Stimulated activated naive B cell treated with anti-CD40 and anti-IgM and Interleukin-4, amounts not matched to agents 10 μg/mL and 1 μg/mL and 100 μg/mL, for 72 hours (primary cell): ENCODE measurements around the gene DEPP1.

Experiments
- ATAC-seq, 2 donors: fragments of 150-1000 bp; cut with Tn5 transposase; replicated peaks; 2 replicates each; pipeline ENCODE4 v1.10.0; 2021; ENCODE audit warnings: moderate library complexity in 1 of 2
- DNase-seq: peaks from one replicate; pipeline ENCODE4 v3.0.0; 2021
- H3K27ac Mint-ChIP-seq: one replicate; pipeline ENCODE4 v1.8.0; 2022; ENCODE audit warnings: mild to moderate bottlenecking, mixed read lengths
- H3K27me3 Mint-ChIP-seq, 2 donors: one replicate each; pipeline ENCODE4 v1.8.0; 2022; ENCODE audit warnings: mixed read lengths in 2 of 2
- H3K36me3 Mint-ChIP-seq, 2 donors: one replicate each; pipeline ENCODE4 v1.8.0; 2022; ENCODE audit warnings: mixed read lengths in 2 of 2, mild to moderate bottlenecking in 1 of 2
- H3K4me1 Mint-ChIP-seq, 2 donors: one replicate each; pipeline ENCODE4 v1.8.0; 2022; ENCODE audit warnings: mixed read lengths in 2 of 2, mild to moderate bottlenecking in 1 of 2
- H3K4me3 Mint-ChIP-seq, 2 donors: one replicate each; pipeline ENCODE4 v1.8.0; 2022; ENCODE audit warnings: mild to moderate bottlenecking in 2 of 2, mixed read lengths in 2 of 2, moderate library complexity in 1 of 2
- H3K9me3 Mint-ChIP-seq, 2 donors: one replicate each; pipeline ENCODE4 v1.8.0; 2022; ENCODE audit warnings: mixed read lengths in 2 of 2, mild to moderate bottlenecking in 1 of 2

The DEPP1 gene

DNA sequence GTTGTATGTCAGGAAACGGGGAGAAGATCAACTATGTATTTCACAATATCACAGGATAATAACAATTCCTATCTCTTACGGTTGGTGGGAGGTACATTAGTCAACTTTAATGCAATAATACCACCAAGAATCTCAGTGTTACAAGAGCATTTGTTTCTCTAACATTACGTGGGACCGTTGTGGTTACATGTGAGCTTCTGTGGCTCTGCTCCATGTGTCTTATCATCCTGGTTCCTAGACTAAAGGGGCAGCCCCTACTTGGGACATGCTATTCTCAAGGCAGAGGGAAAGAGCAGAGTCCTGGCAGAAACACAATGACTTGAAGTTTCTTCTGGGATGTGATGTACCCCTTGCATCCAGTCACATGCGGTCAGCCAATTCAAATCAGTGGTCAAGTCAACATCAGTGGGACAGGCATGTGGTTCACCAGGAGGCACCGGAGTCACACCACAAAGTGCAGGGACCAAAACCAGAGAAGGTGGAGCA is 19.6 kb upstream of the DEPP1 start:
- ATAC-seq (no peak), DNase-seq (no peak)
- Mint-ChIP-seq H3K27ac (no peak overlapping the region), H3K4me1 (peaks cover 15 to 20% of the 10 kb centered on the region in 2 donors), H3K36me3 (peaks cover 1 to 8% of the 10 kb centered on the region in 2 donors), H3K4me3 (no peak overlapping the region), H3K27me3 (no peaks in the 10 kb centered on the region), H3K9me3 (peaks cover 0 to 3% of the 10 kb centered on the region in 2 donors)

DNA sequence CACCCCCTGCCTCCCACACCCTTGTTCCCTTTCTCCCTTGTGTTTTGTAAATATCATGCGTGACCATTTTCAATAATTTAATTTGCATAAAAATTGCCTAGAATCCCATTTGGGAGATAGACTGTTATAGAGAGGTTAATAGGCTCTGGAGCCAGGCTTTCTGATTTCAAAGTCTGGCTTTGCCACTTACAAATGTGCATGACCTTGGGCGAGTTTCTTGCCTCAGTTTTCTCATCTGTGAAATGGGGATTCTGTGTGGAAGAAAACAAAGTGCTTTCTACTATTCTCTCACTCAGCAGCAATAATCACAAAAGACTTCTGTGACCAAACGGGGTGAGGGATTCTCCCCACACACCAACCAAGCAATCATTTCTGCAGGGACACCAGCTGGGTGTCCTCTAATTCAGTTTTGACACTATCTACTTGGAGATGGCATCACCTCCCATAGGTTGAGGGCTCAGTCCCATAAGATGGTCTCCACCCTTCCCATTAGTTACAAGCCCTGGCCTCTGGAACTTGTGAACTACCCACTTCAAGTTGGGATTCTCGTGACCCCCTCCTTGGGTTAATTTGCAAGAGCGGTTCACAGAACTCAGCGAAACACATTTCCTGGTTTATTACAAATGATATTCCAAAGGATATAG is 18.6 kb upstream of the DEPP1 start:
- no peak overlapping the region for H3K27ac Mint-ChIP-seq
- no peak overlapping the region for H3K4me3 Mint-ChIP-seq
- DNase-seq (no peak), ATAC-seq (no peak)
- H3K4me1 Mint-ChIP-seq, result peaks cover 12 to 14% of the 10 kb centered on the region in 2 donors
- H3K36me3 Mint-ChIP-seq, result peaks cover 0 to under 1% of the 10 kb centered on the region in 2 donors
- H3K27me3 Mint-ChIP-seq, result no peaks in the 10 kb centered on the region
- peaks cover 0 to under 1% of the 10 kb centered on the region in 2 donors for H3K9me3 Mint-ChIP-seq

DNA sequence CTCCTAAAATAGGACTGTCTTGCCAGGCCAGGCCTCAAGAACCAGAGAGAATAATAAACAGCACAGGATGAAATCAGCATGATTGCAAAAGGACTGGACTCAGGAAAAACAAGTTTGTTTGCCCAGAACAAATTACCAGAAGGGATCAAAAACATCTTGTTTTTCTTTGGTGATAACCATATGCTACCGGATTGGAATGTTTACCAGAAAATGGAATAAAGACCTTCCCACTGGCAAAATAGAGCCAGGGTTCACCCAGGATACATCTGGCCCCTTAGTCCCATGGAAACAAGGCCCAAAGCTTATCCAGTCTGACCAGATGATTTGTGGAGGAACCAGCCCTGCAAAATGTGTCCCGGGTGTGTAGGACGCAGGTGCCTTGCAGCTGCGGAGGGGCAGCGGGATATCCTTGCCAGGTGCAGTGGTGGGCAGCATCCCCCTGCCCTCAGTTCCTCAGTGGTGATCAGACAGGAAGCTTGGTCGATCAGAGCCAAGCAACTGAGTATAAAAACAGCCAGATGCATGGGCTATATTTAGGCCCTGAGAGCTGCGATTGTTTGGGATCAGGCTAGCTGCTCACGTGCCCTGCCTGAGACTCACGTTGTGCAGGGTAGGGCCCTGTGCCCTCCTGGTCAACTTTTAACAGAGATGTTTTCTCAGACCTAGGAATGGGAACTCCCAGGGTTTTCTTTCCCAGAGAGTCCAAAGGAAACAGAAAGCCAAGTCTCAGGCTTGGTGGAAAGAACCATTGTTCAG is 17.5 kb upstream of the DEPP1 start:
- Mint-ChIP-seq H3K4me3 (no peak overlapping the region), H3K27ac (no peak overlapping the region), H3K27me3 (peaks cover 0 to 5% of the 10 kb centered on the region in 2 donors), H3K36me3 (no peaks in the 10 kb centered on the region), H3K9me3 (no peaks in the 10 kb centered on the region), H3K4me1 (peaks cover 11 to 13% of the 10 kb centered on the region in 2 donors)
- DNase-seq, result no peak
- ATAC-seq, result no peak

DNA sequence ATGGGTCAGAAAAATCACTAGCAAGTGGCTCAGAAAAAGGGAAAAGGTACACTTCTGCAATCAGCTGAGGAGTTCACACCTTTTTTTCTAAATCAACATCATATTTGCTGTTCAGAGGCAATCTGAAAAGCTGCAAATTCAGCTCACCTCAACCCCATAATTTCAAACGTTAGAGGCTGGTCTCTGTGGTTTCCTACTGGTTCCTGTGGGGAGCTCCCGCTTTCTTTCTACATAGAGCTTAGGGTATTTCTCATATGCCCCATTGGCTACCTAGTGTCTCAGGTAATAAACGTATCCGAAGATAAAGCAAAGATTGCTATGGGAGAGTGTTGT is 16.9 kb upstream of the DEPP1 start:
- Mint-ChIP-seq H3K4me1 (peaks cover 9 to 12% of the 10 kb centered on the region in 2 donors), H3K27me3 (peaks cover 0 to 5% of the 10 kb centered on the region in 2 donors), H3K4me3 (no peak overlapping the region), H3K27ac (no peak overlapping the region), H3K9me3 (no peaks in the 10 kb centered on the region), H3K36me3 (no peaks in the 10 kb centered on the region)
- DNase-seq (no peak), ATAC-seq (no peak)

DNA sequence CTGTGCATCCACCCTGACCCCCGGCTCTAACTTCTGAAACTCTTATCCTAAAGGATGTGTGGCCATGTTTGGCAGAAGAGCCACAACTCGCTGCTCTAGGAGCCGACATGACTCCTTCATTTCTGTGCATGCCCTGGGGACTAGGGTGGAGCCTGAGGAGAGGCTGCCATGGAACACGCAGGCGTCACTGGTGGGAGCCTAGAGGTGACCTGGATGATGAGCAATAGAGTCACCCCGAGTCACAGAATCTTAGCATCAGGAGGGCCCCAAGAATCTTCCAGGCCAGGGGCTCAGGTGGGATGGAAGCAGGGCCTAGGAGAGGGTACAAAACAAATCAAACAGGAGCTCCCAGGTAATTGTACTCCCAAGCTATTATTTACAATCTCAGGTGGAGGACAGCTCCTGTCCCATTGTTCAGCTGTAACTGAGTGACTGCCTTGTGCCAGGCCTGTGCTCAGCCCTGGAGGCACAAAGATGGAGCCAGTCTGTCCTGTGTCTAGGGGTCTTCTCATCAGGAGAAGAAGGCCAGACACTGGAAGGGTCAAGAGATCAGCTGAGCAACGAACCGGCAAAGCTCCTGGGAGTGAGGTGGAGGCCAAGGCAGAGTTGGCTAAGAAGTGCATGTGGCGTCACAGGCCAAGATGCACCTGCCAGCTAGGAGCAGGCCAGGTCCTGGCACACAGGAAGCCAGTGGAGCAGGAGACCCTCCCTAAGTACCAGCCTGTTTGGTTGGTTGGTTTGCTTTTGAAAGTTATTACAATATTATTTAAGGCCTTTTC is 16.3 kb upstream of the DEPP1 start:
- Mint-ChIP-seq H3K4me3 (no peak overlapping the region), H3K9me3 (no peaks in the 10 kb centered on the region), H3K27me3 (peaks cover 0 to 10% of the 10 kb centered on the region in 2 donors), H3K27ac (no peak overlapping the region), H3K36me3 (no peaks in the 10 kb centered on the region), H3K4me1 (peaks cover 6 to 8% of the 10 kb centered on the region in 2 donors)
- DNase-seq, result no peak
- ATAC-seq, result no peak

DNA sequence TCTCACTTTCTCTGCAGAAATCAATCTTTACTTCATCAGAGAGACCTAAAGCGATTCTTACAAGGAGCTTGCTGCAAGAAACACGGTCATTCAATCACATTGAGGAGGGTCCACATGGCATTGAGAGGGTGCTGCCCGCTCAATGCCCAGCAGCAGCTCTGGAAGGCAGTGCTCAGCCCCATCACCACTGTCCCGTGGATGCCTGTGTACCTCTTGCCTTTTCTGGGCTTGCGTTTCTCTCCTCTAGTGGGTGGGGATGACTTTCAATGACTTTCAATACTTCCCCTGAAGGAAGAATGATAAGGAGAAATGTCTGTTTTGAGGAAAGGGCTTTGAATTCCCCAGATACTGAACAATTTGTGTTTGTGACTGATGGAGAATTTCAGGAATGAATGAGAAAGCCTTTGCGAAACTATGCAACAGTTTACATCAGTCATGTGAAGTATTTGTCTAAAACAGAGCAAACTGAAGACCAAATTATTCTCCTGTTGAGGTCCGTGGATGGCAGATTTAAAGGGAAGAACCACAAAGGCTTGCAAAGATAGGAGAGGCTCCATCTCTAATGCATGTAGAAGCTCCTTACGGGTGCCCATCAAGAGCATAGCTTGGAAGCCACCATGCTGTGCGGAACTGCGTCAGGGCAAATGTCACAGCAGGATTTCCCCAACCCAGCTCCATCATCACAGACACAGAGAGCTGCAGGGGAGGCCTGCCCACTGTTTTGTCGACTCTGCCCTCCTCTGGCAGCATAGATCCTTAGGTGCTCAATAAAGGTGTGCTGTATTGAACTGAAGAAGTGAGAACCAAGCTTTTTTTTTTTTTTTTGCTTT is 15.5 kb upstream of the DEPP1 start:
- no peak overlapping the region for H3K4me3 Mint-ChIP-seq
- H3K36me3 Mint-ChIP-seq, result no peaks in the 10 kb centered on the region
- H3K27ac Mint-ChIP-seq, result no peak overlapping the region
- H3K4me1 Mint-ChIP-seq, result peaks cover 4 to 5% of the 10 kb centered on the region in 2 donors
- DNase-seq (no peak), ATAC-seq (no peak)
- peaks cover 0 to 10% of the 10 kb centered on the region in 2 donors for H3K27me3 Mint-ChIP-seq
- H3K9me3 Mint-ChIP-seq, result no peaks in the 10 kb centered on the region

DNA sequence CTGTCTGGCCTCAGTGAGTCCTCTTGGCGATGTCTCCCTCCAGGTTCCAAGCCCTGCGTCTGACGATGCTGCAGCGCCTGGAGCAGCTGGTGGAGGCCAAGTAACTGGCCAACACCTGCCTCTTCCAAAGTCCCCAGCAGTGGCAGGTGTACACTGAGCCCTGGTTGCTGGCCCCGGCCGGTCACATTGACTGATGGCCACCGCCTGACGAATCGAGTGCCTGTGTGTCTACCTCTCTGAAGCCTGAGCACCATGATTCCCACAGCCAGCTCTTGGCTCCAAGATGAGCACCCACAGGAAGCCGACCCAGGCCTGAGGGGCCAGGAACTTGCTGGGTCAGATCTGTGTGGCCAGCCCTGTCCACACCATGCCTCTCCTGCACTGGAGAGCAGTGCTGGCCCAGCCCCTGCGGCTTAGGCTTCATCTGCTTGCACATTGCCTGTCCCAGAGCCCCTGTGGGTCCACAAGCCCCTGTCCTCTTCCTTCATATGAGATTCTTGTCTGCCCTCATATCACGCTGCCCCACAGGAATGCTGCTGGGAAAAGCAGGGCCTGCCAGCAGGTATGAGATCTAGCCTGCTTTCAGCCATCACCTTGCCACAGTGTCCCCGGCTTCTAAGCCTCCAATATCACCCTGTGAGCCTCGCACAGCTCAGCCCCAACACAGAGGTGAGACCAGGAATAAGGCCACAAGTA is 14.8 kb upstream of the DEPP1 start:
- DNase-seq (no peak), ATAC-seq (no peak)
- Mint-ChIP-seq H3K4me3 (no peak overlapping the region), H3K27ac (peak overlapping the region; percentile 63), H3K27me3 (peaks cover 0 to 10% of the 10 kb centered on the region in 2 donors), H3K36me3 (no peaks in the 10 kb centered on the region), H3K9me3 (no peaks in the 10 kb centered on the region), H3K4me1 (peaks cover 4 to 5% of the 10 kb centered on the region in 2 donors)

DNA sequence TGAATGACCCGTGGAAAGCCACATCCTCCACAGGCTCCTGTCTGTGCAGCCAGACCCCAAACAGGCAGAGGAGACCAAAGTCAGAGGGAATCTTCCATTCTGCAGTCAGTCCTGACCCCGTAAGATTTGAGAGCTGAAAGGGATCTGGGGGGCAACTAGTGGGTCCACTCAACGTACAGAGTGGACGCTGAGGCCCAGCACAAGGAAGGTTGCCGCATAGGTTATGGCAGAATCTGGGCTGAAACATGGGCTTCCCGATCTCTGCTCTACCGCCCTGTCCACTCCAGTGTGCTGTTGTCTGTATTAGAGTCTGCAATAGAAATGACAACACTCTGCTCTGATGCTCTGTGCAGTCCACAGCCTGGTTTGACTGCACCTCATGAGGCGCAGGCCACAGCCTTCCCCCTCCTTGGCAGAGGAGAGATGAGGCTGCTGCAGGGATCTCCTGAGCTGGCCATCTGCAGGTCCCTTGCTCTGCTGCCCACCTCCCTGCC is 14.2 kb upstream of the DEPP1 start:
- Mint-ChIP-seq H3K27ac (no peak overlapping the region), H3K9me3 (no peaks in the 10 kb centered on the region), H3K27me3 (peaks cover 0 to 10% of the 10 kb centered on the region in 2 donors), H3K36me3 (no peaks in the 10 kb centered on the region), H3K4me3 (no peak overlapping the region), H3K4me1 (peaks cover 4 to 5% of the 10 kb centered on the region in 2 donors)
- ATAC-seq (no peak), DNase-seq (no peak)

DNA sequence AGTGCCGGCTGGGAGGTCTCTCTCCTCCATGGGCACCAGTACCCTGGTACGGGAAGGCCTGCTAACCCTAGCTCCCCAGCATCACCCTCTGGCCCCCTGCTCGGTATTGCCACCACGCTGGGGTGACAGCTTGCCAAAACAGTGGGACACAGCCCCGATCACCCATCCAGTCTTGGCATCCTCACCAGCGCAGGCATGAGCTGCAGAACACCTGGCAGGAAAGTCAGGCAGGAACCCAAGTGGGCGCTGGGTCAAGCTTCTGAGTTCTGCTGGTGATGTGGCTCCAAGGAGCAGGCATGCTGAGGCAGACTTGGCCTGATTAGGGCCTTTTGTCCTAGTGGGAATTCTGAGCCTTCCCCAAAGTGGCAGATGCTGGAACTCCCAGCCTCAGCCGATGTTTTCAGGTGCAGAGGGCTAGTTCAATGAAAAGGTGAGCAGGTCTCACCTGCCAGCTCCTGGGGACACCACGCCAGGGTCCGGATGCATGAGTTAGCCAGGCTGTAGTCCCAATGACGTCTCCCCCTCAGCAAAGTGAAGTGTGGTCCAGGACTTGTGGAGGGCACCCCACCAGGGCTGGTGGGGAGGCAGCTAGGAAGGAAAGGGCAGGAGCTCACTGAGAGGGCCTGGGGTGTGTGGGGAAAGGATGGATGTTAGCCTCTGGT is 13.6 kb upstream of the DEPP1 start:
- H3K4me1 Mint-ChIP-seq, result peaks cover 4 to 5% of the 10 kb centered on the region in 2 donors
- peaks cover 0 to 10% of the 10 kb centered on the region in 2 donors for H3K27me3 Mint-ChIP-seq
- DNase-seq (no peak), ATAC-seq (no peak)
- H3K36me3 Mint-ChIP-seq, result no peaks in the 10 kb centered on the region
- no peaks in the 10 kb centered on the region for H3K9me3 Mint-ChIP-seq
- no peak overlapping the region for H3K4me3 Mint-ChIP-seq
- no peak overlapping the region for H3K27ac Mint-ChIP-seq

DNA sequence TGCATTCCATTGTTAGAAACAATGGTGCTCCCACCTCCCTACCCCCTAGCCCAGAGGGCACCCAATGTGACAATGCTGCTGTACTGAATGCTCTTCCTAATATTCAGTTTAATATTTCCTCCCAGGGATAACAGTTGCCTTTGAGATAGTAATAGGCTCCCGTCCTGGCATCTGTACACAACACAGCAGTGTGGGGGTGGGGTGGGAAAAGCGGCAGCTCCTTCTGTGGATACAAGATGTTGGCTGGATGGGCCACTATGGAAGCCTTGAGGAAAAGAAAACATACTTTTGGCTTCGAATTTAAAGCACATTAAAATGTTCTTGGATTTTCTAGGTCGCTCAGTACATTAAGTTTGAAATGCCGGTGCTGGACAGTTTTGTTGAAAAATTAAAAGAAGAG is 13.0 kb upstream of the DEPP1 start:
- no peak for DNase-seq
- Mint-ChIP-seq H3K4me1 (peaks cover 4 to 5% of the 10 kb centered on the region in 2 donors), H3K4me3 (no peak overlapping the region), H3K27me3 (peaks cover 0 to 10% of the 10 kb centered on the region in 2 donors), H3K36me3 (no peaks in the 10 kb centered on the region), H3K9me3 (no peaks in the 10 kb centered on the region), H3K27ac (no peak overlapping the region)
- no peak for ATAC-seq

DNA sequence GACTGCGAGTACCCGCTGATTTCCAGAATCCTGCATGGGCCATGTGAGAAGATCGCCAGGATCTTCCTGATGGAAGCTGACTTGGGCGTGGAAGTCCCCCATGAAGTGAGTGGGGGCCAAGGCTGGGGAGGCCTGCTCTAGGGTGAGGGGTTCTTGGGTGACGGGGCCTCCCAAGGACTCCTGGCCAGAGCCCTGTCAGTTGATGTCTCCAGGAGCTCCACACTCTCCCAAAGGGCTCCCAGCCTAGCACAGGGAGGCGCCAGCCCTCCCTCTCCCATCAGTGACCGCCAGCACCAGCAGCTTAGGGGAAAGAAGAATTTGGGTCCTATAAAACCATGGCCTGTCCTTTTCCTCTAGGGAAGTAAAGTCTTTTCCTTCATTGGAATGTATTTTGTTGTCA is 12.4 kb upstream of the DEPP1 start:
- no peak for ATAC-seq
- no peak overlapping the region for H3K4me3 Mint-ChIP-seq
- no peaks in the 10 kb centered on the region for H3K9me3 Mint-ChIP-seq
- no peak for DNase-seq
- H3K27me3 Mint-ChIP-seq, result peaks cover 0 to 10% of the 10 kb centered on the region in 2 donors
- H3K4me1 Mint-ChIP-seq, result peaks cover 0 to 4% of the 10 kb centered on the region in 2 donors
- no peaks in the 10 kb centered on the region for H3K36me3 Mint-ChIP-seq
- no peak overlapping the region for H3K27ac Mint-ChIP-seq

DNA sequence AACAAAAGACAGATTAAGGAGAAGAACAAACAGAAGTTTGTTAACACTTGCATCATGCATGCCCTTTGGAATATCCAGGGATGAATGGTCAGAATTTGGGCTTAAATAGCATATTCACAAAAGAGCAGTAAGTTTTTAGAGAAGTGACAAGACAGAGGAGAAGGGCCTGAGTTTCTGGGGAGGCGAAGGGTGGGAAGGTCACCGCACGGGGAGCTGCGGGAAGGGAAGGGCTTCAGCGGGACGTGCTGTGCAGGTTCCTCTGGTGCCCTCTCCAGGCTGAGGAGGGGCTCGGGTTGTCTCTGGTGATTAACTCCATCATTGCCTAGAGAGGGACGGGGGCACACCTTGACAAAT is 11.7 kb upstream of the DEPP1 start:
- no peak overlapping the region for H3K27ac Mint-ChIP-seq
- peaks cover 0 to 2% of the 10 kb centered on the region in 2 donors for H3K4me1 Mint-ChIP-seq
- peaks cover 0 to 10% of the 10 kb centered on the region in 2 donors for H3K27me3 Mint-ChIP-seq
- ATAC-seq (peak in 1 of 2 donors; percentile 34), DNase-seq (no peak)
- H3K9me3 Mint-ChIP-seq, result no peaks in the 10 kb centered on the region
- no peaks in the 10 kb centered on the region for H3K36me3 Mint-ChIP-seq
- H3K4me3 Mint-ChIP-seq, result no peak overlapping the region
